RWPE1 (cell line): ENCODE data around the gene COPG2.
"Not testable (repeated sequence)": the region's sequence is repeated elsewhere in the genome, so short reads cannot be mapped to it uniquely, and the experiment has no call there.

Source experiments
- CTCF ChIA-PET: fragments of 350-600 bp; sonication (Branson Sonifier 250); formaldehyde crosslinking; extraction: SDS; loops from one replicate; lab custom pipeline; 2021; lab: Yijun Ruan, JAX
- POLR2A ChIA-PET: fragments of 400-600 bp; formaldehyde crosslinking; extraction: SDS; loops from one replicate; lab custom pipeline; 2020; ENCODE audit warnings: antibody characterized with exemption; ENCODE audit not compliant: low non-redundant PET; lab: Yijun Ruan, JAX
- DNase-seq: peaks from one replicate; pipeline ENCODE4 v3.0.0; 2012; ENCODE audit warnings: low spot score
- H3K27ac ChIP-seq: fragments of 450-650 bp; 2 replicates; pipeline ENCODE4 v1.5.1; 2017
- TF ChIP-seq, protein P1 (sequence below): fragments of 450-650 bp; conservative IDR thresholded peaks from 2 replicates; pipeline ENCODE4 v1.5.1; 2017; ENCODE audit warnings: low read depth, mild to moderate bottlenecking

COPG2 gene

DNA sequence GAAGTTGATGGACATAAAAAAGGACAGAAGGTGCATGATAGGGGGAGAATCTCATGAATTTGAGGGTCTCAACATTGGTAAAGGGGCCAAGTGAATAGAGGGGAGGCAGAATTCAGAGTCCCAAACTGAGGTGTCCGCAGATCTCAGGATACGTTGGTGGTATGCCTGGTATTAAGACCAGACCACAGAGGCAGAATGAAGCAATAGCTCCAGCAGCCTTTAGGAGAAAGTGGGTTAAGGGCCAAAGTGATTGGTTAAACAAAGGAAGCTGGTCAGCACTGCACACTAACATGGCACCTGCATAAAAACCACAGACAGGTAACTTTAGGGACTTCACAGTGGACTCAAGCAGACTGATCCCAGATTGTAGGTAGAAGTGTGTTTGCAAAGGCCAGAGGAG is 139.1 kb downstream of the COPG2 start:
- POLR2A ChIA-PET: interaction anchor here (0.6 kb wide), 1 partner anchor 162 kb away, joined by 3 read pairs; no protein-coding TSS in a partner anchor
- TF ChIP-seq, protein P1, sequence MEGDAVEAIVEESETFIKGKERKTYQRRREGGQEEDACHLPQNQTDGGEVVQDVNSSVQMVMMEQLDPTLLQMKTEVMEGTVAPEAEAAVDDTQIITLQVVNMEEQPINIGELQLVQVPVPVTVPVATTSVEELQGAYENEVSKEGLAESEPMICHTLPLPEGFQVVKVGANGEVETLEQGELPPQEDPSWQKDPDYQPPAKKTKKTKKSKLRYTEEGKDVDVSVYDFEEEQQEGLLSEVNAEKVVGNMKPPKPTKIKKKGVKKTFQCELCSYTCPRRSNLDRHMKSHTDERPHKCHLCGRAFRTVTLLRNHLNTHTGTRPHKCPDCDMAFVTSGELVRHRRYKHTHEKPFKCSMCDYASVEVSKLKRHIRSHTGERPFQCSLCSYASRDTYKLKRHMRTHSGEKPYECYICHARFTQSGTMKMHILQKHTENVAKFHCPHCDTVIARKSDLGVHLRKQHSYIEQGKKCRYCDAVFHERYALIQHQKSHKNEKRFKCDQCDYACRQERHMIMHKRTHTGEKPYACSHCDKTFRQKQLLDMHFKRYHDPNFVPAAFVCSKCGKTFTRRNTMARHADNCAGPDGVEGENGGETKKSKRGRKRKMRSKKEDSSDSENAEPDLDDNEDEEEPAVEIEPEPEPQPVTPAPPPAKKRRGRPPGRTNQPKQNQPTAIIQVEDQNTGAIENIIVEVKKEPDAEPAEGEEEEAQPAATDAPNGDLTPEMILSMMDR: no peak

DNA sequence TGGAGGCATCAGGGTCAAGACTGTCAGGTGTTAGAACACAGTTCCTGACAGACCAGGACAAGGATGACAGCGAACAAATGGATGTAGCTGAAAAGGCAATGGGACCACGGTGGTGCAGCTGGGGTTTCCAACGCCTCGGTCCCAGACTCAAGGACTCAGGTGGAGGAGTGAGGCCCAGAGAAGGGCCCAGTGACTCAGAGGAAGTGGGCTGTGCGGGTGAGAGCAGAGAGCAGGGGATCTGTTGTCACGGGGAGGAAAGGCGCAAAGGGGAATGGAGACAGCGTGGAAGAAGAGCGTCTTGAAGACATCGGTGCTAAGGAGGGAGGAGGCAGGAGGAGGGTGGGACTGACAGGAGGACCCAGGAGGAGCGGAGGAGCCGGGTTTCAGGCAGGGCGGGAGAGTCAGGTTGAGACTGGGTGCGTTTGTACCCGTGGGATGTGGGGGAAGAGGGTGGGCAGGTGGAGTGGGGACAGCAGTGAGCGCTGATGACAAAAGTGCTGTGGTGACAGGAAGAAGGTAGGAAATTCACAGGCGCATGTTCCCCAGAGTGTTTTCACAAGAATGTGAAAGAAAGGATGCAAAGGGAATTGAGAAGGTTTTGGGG is 140.7 kb downstream of the COPG2 start:
- CTCF ChIA-PET, POLR2A ChIA-PET: not testable (repeated sequence)

More for the DNA sequence above, 139.1 kb downstream of the COPG2 start:
- no peak for DNase-seq
- CTCF ChIA-PET: no interaction called here
- H3K27ac ChIP-seq: no peak overlapping the region

DNA sequence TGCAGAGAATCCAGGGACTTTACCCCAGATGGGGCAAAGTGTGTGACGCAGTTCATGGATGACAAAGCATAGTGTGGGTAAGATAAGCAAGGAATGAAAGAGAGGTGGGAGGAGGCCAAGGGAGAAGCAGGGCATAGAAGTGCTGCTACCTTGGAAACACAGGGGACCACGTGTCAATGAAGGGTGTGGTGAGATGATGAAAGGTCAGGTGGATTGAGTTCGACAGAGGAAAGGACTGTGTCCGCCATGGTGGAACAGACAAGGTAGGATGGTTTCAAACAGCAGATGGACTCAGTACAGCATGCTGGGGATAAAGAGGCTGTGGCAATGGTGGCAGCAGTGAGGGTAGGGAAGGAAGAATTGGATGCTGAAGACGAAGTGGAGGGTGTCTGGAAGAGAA is 143.9 kb downstream of the COPG2 start:
- H3K27ac ChIP-seq: no peak overlapping the region
- ChIA-PET POLR2A (no interaction called here), CTCF (no interaction called here)
- TF ChIP-seq, protein P1: no peak
- no peak for DNase-seq

More for the DNA sequence above, 140.7 kb downstream of the COPG2 start:
- not testable (repeated sequence) for H3K27ac ChIP-seq, DNase-seq

DNA sequence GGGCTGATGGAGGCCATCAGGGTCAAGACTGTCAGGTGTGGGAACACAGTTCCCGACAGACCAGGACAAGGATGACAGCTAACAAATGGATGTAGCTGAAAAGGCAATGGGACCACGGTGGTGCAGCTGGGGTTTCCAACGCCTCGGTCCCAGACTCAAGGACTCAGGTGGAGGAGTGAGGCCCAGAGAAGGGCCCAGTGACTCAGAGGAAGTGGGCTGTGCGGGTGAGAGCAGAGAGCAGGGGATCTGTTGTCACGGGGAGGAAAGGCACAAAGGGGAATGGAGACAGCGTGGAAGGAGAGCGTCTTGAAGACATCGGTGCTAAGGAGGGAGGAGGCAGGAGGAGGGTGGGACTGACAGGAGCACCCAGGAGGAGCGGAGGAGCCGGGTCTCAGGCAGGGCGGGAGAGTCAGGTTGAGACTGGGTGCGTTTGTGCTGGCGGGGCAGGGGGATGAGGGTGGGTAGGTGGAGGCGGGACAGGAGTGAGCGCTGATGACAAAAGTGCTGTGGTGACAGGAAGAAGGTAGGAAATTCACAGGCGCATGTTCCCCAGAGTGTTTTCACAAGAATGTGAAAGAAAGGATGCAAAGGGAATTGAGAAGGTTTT is 144.9 kb downstream of the COPG2 start:
- DNase-seq, CTCF ChIA-PET, H3K27ac ChIP-seq, POLR2A ChIA-PET: not testable (repeated sequence)

DNA sequence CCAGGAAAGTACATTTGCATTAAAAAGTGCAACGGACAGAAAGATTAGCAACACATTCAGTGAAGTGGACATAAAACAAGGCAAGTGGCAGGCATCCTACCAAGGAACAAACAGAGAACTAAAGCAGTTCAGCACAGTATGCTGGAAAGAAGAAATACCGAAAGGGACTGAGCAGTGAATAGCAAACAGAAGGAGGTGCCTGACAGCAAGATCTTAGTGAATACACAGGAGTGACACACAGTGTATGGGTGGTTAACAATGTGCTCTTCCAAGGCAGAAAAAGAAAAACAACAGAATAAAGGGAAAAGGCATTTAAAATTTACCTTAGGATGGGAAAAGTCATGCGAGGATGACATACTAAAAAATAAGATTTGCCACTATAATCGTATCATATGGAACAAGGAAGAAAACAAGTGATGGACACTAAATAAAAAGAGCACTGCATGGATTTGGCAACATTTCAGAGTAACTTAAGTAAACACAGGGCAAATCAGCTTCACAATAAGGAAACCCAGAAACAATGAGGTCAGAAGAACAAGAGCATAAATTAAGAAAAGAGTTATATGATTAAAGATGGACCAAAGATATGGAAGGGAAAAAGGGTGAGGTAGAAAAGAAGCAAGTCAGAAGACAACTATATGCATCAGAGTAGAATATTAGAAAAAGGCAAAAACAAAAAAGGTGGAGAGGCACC is 147.1 kb downstream of the COPG2 start:
- TF ChIP-seq, protein P1: no peak
- no peak overlapping the region for H3K27ac ChIP-seq
- CTCF ChIA-PET: interaction anchor here (0.5 kb wide), 1 partner anchor 310 kb away, joined by 3 read pairs; no protein-coding TSS in a partner anchor
- POLR2A ChIA-PET: no interaction called here
- no peak for DNase-seq

DNA sequence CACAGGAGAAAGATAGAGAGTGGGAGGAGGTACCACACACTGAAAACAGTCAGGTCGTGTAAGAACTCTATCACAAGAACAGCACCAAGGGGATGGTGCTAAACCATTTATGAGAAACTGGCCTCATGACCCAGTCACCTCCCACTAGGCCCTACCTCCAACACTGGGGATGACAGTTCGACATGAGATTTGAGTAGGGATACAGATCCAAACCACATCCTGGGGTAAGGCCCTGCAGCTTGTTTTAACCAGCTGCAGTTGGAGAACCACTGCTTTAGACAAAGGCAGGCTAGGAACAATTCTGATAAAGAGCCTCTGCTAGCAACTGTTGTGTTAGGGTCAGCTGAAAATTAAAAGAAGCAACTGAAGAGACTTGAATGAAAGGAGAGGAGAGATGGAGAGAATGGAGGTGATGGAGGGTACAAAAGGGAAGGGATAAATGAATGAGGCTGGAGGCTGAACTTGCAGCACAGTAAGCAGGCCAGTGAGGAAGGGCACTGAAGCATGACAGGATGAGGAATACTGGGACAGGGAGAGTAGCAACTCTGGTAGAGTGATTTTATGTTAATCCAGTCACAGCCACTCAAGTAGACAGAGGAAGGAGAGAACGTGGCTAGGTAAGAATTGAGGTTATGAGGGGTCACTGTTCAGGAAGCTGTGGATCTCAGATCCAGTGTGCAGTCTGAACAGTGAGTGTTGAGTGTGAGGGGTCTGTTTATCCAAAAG is 153.1 kb downstream of the COPG2 start:
- no peak for DNase-seq
- ChIA-PET POLR2A (no interaction called here), CTCF (no interaction called here)
- TF ChIP-seq, protein P1: no peak
- H3K27ac ChIP-seq: no peak overlapping the region

DNA sequence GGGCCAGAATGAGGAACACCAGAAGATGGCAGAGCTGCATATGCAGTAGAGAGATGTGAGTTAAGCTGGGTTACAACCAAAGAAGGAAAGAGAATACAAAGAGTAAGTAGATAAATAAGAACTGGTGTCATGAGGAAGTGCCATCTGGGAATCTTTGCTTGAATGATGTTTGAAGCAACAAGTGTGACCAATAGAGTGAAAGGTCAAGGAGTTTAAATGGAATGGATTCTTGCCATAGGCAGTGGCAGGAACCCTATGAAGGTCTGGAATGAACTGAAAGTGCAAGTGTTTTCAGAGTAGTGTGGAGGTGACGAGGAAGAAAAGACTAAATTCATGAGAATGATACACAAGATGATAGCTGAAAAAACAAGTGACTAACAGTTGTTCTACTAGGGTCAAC is 155.1 kb downstream of the COPG2 start:
- H3K27ac ChIP-seq: no peak overlapping the region
- CTCF ChIA-PET: no interaction called here
- DNase-seq: no peak
- POLR2A ChIA-PET: no interaction called here
- TF ChIP-seq, protein P1: no peak

DNA sequence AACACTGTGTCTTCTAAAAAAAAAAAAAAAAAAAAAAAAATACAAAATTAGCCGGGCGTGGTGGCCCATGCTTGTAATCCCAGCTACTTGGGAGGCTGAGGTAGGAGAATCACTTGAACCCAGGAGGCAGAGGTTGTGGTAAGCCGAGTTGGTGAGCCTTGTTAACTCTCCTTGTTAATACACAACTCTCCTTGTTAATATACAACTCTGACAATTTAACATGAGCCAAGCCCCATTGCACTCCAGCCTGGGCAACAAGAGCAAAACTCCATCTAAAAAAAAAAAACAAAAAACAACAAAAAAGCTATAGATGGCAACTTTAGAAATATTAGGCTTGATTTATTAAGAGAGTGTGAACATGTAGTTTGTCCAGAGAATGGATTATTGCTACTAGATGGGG is 156.5 kb downstream of the COPG2 start:
- CTCF ChIA-PET, DNase-seq, H3K27ac ChIP-seq, POLR2A ChIA-PET: not testable (repeated sequence)
